GM18519 (cell line): Measurements from ENCODE around the gene SORL1.
"Not testable (repeated sequence)": the region's sequence is repeated elsewhere in the genome, so short reads cannot be mapped to it uniquely, and the experiment has no call there.

Experiments
- ATAC-seq: cut with Tn5 transposase; IDR thresholded peaks from one replicate; pipeline ENCODE4 v1.9.1; 2021; ENCODE audit warnings: mild to moderate bottlenecking, moderate library complexity; ENCODE audit not compliant: unreplicated experiment, low FRiP score

The SORL1 gene

DNA sequence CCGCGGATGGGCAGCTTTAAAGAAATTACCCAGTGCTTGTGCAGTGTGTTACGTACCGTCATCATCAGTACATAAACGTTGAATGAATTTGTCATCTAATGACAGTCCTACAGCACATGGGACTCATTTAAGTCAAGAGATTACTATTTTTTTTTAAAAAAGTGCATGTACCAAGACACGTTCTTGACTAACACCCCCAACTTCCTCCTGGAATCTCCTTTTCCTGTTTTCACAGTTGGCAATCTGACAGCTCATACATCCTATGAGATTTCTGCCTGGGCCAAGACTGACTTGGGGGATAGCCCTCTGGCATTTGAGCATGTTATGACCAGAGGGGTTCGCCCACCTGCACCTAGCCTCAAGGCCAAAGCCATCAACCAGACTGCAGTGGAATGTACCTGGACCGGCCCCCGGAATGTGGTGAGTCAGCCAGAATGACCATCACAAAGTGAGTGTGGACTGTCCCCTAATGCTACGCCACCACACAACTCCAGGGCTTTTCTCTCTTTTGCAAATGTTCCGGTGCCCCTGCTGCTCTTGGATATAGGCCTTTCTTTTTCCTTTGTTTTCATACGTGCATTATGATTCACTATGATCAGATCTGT, 162.6 kb downstream of the SORL1 start:
- ATAC-seq, result no peak

DNA sequence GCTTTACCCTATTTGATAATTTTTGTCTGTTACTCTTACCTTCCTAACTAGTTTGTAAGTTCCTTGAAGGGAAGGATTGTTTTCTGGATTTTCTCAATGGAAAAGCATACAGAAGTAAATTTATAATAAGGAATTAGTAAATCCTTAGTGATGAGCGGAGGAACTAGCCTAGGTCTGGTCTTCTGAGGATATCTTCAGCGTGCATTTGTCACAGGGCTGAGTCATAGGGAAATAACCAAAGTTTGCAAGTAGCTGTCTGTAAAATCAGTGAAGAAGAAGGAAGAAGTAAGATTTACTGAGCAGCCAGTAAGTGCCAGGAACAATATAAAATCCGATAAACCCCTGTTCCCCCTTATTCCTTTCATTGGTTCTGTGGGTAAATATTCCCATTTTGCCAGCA, 163.4 kb downstream of the SORL1 start:
- no peak for ATAC-seq

DNA sequence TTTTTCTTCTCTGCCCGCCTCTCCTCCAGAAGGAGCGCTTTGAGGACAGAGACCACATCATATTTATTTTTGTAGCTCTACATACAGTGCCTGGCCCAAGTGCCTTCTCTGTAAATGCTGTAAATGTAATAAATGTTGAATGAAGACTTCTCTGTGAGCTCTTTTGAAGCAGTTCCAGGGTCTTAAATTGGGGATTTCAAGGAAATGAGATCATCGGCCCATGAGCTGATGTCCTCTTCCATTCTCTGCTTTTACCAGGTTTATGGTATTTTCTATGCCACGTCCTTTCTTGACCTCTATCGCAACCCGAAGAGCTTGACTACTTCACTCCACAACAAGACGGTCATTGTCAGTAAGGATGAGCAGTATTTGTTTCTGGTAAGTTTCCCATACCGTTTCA, 166.4 kb downstream of the SORL1 start:
- ATAC-seq, result no peak

DNA sequence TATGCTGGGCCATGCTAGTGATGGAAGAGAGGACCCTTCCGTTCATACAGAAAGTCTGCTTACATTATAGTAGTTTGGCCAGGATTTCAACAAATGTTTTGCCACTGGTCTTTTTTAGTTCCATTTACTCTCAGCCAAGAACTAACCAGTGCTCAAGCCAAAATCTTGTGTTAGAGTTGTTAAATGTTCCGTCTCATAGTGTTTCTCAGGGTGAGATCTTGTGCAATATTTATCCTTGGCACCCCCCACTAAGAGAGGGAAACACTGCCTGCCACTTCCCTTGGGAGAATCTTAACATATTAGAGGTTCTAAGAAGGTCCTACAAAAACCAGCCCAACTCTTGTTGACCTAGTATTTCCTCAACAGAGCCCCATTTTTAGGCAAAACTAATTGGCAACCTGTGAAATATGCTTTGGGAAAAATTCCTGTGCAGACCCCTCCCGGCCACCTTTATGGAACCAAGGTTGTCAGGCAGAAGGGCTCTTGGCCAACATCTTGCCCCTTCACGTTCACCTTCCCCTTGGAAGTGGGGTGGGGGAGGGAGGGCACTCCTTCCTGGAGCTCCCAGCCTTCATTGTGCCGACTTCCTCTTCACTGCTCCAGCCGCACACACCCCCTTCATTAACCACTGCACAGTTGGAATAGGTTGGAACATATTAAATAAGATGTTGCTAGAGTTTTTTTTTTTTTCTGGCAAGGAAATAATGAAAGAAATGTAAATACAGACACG, 173.8 kb downstream of the SORL1 start:
- no peak for ATAC-seq

DNA sequence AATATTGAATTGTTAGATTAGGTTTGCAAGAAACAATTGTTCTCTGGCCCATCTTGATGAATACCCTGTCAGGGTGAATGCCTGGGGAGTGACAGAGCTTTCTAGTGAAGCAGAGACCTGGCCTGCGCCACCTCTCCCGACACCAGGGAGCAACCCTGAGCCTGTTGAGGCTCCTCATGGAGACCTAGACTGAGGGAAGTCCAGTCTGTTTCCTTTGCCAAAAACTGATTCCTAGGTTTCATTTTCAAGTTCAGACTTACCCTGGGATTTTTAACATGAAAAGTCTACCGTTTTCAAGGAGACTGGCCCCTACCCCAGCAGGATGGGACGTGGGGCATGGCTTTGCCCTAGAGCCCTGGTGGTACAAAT, 174.4 kb downstream of the SORL1 start:
- ATAC-seq, result no peak

DNA sequence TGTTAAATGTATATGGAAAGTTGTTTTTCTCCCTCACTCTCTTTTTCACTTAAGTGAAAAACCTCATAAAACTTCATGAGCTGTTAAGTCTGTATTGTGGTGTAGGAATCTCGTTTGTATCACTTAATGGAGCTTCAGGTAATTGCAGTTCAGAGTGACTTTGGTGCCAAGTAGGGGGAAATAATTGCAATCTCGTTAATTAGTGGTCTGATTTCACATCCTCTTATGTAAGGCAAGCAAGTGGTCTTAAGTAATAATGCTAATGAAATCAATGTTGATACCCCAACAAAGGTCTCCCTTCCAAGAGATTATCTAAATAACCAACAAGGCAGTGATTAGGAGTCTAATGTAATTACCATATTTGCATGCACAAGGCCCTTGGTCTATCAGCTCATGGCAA, 174.9 kb downstream of the SORL1 start:
- ATAC-seq, result no peak

DNA sequence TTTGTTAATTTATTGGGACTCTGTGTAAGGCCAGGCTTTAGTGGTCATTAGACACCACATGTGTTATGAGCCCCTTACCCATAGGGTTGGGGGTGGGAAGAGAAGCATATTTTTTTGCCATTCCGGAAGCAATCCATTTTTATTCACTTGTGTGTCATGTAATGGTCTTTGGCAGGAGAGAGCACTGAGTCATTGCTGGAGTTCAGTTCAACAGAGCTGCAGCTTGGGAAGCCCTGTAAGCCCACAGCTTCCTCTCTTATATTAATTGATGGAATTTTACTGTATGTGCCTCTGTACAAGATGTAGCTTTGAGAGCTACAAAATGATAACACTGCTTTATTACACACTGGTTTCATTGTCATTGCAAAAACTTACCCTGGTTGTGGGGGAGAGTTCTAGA, 177.9 kb downstream of the SORL1 start:
- no peak for ATAC-seq

DNA sequence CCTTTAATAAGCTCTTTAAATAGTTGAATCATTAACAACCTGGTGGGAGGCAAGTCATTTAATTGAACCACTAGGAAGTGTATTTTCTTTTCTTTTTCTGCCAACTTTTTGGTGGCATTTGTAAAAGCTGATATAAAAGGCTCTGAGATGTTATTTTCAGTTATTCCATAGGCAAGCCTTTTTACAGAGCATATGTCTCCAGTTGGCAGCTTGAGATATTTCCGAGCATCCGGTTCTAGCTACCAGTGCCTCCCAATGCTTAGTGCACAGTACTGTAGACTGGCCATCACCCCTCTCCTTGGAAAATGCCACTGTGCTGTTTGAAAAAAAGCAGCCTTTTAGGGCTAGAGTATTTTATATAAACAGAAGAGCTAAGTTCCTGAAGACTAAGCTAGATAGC, 179.3 kb downstream of the SORL1 start:
- ATAC-seq, result no peak

DNA sequence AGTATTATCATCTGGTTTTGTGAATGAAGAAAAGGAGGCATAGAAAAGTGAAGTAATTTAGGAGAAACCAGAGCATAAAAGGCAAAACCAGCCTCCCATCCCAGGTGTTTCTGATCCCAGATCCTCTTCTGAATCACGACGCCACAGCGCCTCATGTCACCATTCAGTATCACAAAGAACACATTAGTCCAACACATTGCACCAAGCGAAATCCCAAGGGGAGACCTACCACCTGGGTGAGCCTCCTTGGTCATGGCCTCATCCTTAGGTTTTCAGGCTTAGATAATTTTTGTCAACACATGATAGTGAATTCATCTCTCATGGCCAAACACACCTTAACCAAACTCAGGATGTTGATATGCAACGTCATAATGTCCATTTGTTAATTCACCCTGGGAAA, 182.2 kb downstream of the SORL1 start:
- no peak for ATAC-seq

DNA sequence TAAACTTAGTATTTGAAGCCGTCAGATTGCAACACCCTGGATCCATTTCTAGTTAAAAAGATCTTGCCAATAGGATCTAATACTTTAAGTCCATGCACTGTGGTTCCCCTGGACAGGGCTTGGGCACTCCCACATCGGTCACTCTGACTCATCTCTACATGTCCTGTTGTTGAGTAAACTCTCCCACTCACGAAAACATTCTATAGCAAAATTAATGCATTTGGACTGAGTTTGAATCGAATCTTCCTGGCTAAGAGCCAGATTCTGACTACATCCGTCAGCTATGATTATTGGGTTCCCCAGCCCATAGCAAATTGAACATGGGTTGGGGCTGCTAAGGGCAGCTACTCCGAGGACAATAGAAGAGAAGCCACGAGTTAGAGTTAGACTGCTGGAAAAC, 182.8 kb downstream of the SORL1 start:
- no peak for ATAC-seq

DNA sequence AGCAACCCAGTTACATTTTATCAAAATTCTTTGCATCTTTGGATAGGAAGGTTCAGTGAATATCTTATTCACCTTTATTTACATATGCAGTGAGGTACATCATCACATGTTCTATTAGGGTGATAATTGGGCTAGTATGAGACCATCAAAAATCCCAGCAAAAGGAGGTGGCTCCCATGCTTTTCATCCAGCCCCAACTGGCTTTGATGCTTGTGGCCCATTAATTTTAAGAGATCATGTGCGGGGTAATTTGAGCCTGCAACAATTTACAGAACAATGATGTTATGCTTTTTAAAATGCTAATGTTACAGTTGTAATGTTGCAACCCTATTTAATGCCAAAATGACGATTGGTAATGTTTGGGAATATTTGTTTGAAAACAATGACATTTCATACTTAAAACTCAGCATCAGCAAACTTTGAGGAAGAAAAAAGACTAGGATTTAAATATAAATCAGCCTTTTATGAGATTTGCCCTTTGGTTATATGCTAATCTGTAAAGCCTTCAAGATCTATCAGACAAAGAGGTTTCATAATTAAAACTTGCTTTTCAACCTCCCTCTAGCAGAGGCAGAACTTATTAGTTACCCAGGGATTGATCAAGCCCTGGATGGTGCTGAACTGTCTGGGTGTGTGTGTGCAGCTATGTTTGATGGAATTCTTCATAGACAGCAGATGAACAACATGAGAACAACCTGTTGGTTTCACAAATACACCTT, 184.1 kb downstream of the SORL1 start:
- no peak for ATAC-seq

DNA sequence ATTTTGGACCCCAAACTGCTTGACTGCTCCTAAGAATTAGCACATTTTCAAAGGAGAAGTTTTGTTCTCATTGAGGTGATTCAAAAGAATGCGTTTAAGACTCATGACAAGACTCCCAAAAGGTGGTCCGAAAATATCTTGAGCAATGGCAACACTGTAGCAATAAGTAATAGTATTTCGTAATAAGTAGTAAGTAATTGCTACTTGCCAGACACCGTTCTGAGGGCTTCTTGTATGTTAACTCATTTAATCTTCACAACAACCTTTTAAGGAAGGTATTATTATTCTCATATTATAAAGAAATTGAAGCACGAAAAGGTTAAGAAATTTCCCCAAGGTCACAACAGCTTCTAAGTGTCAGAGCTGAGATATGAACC, 184.7 kb downstream of the SORL1 start:
- no peak for ATAC-seq

DNA sequence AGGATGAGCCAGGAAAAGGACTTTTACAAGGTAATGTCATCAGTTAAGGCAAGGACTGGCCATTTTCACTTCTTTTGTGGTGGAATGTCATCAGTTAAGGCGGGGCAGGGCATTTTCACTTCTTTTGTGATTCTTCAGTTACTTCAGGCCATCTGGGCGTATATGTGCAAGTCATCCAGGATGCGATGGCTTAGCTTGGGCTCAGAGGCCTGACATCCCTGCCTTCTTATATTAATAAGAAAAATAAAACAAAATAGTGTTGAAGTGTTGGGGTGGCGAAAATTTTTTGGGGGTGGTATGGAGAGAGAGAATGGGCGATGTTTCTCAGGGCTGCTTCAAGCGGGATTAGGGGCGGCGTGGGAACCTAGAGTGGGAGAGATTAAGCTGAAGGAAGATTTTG, 185.5 kb downstream of the SORL1 start:
- not testable (repeated sequence) for ATAC-seq

DNA sequence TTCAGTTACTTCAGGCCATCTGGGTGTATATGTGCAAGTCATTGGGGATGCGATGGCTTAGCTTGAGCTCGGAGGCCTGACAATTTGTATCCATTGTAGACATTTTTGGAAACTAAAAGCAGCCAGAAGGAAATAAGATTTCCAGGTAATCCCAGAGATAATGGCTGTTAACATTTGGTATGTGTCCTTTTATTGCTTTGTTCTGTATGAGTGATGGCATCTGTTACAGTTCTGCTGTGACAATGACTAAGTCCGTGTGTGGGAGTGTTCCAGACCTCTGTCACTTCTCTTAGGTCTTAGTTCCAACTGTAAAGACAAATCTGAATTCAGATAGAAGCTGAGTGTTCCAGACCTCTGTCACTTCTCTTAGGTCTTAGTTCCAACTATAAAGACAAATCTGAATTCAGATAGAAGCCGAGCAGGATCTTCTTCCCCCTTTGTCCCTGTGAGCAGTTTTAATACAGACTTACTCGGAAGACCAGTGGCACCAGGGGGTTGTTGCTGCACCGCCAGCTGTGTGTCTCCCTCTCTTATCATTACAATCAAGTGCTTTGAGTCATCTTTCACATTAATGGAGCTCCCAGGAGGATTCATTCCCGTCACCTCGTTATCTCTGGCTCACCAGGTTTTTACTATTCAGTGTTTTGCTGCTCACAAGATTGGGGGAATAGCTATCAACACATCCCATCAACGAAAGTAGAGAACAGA, 191.5 kb downstream of the SORL1 start:
- no peak for ATAC-seq

DNA sequence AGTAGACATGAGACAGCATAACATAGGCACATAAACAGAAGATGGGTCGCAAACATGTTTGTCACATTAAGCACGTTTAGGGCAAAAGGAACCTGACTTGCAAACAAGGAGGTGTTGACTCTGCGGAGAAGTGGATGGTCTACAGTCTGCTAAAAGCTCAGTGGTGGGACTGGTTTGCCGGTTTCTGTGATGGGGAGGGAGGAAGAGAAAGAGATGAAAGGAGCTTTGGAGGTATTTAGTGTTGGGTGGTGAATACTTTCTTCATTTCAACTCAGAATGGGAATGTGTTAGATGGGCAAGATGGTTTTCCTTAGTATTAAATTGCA, 192.0 kb downstream of the SORL1 start:
- ATAC-seq, result no peak

DNA sequence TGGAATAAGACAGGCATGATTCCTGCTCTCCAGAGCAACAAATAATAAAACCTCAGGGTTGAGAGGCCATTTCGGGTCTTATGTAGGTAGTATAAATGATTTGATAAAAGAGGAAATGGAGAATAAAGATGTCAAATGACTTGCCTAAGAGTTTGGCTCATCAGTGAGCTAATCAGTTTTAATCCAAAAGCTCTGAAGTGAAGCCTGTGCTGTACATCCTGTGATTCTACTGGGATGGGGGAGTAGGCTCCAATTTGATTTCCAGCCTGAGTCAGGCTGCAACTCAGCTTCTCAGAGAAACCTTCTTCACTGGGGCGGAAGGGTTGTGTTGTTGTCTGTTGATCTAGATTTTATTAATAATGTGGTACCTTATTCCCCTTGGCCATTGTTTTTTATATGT, 192.9 kb downstream of the SORL1 start:
- ATAC-seq, result no peak

DNA sequence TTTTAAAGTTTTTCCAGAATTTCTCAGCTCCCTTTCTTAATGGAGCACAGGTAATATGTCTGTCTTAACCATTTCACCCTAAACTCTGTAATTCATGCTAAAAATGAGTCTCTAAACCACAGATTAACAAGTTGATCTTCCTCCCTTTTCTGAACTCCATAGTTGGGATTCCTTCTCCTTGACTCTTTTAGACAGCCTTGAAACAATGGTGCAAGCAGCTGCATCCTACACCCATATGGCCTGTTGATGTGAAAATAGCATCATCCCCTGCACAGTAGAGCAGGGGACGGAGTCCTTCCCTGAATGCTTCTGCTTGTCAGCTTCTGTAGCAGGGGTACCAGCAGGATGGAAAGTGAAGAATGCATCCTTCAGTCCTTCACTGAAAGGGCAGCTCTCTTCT, 193.5 kb downstream of the SORL1 start:
- no peak for ATAC-seq

DNA sequence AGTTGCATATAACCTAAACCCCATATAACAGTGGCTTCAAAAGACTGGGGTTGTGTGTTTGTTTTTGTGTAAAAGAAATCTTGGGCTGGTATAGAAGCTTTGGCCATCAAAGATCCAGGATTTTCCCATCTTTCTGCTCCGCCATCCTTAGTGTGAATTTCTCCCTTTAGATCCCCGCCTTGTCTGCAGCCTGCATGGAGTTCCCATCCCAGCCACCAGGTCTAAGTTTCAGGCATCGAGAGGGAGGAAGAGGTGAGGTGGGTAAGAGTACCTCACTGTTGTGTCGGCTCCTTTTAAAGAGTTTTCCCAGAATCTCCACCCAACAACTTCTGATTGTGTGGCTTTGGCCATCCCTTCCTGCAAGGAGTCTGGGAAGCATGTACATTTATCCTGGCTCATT, 196.2 kb downstream of the SORL1 start:
- no peak for ATAC-seq

DNA sequence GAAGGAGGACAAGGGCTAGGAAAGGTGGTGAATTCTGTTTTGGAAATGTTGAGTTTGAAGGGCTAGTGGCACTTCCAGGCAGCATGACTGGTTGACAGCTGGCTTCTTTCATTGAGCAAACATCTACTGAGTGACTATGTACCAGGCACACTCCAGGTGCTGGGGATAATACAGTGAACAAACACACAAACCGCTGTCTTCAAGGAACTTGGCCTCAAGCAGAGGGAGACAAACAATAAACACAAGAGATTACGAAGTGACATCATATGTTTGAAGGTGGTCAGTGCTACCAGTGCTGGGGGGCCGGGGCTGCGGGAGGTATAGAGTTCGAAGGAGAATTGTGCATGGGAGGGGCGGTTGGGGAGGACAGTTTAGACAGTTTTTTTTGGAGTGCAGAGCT, 197.7 kb downstream of the SORL1 start:
- no peak for ATAC-seq

DNA sequence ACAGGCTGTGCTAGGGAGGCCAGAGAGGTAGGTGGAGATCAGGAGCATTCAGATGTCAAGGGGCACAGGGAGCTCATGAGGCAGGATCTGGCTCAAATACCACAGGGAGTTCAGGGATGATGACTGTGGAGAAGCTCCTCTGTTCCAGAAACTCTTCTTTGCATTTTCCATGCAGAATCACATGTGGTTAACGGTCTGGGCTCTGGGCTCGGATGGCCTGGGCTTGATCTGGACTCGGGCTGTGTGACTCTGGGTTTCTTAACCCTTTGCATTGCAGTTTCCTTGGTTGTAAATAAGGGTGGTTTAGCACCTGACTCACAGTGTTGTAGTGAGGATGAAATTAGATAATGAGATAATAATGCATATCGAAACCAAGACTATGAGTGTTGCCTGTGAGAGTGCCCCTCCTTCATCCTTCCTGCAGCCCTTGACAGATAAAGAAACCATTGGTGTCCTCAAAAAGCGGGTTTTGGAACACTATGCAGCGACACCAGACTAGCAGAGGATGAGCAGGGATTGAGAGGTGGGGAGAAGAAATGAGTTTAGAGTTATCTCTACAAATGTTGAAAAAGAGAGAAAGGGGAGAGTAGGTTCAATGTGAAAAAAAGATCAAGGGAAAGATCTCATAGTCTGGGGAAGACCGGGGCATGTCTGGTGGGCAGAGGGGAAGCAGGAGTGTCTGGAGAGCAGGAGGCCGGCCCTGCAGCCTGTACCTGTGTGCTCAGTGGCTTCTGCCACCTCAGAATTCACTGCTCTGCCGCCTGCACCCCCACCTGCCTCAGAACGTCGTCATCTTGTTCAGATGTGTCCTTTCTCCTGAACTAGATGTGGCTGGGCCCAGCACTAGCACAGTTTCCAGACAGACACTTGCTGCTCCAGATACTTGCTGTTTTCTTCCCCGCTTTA, 198.5 kb downstream of the SORL1 start:
- ATAC-seq, result no peak

DNA sequence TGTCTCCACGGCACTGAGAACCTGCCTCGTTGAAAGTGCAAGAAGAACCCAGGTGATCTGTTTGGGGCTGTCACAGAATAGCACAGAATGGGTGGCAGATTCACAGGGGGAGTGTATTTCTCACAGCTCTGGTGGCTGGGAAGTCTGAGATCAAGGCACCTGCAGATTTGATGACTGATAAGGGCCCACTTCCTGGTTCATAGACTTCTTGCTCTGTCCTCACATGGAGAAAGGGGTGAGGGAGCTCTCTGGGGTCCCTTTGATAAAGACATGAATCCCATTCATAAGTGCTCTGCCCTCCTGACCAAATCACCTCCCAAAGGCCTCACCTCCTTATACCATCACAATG, 199.1 kb downstream of the SORL1 start:
- no peak for ATAC-seq
